HG02973 (cell line): ENCODE data around the gene FOXL3.

Experiments
- ATAC-seq: cut with Tn5 transposase; IDR thresholded peaks from one replicate; pipeline ENCODE4 v1.9.1; 2021; ENCODE audit warnings: moderate library complexity; ENCODE audit not compliant: unreplicated experiment

FOXL3 gene

DNA sequence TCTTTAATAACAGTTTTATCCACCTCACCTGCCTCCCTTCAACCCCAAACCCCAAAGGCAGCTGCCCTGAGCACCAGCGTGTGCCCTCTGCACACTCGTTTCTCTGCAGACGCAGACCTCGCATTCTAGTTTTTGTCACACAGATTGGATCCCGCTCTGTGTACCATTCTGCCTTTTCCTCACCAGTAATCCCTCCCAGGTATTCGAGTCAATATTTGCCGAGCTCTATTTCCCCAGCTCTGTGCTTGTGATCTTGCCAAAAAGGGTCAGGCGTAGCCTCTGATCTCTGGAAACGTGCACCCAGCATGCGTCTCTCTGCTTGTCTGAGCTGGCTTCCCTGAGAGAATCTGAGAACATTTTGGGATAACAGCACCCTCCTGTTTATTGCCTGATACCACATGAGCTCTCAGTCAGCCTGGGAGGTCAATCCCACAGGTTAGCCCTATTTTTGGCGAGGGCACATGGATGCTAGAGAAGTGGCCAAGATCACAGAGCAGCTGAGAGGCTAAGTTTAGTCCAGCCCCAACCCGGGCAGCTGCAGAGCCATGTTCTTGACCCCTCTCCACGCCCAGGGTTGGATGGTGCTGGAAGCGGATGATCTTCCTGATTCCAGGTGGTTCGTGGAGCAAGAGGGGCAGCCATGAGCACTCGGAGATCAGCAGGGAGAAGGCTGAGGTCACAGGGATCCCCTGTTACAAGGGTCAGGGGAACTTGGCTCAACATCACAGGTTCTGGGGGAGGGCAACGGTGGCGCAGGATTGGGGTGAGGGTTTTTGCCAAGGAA is 29.1 kb downstream of the FOXL3 start:
- ATAC-seq: no peak

DNA sequence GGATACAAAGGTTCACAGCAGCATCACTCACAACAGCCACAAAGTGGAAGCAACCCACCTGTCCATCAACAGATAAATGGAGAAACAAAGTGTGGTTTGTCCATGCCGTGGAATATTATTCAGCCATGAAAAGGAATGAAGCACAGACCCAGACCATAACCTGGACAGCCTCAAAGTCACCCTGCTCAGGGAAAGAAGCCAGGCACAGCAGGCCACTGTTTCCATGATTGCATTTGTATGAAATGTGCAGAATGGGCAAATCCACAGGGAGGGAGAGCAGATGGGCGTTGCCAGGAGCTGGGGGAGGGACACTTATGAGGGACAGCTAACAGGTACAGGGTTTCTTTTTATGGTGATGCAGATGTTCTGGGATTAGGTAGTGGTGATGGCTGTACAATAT is 30.3 kb downstream of the FOXL3 start:
- no peak for ATAC-seq

DNA sequence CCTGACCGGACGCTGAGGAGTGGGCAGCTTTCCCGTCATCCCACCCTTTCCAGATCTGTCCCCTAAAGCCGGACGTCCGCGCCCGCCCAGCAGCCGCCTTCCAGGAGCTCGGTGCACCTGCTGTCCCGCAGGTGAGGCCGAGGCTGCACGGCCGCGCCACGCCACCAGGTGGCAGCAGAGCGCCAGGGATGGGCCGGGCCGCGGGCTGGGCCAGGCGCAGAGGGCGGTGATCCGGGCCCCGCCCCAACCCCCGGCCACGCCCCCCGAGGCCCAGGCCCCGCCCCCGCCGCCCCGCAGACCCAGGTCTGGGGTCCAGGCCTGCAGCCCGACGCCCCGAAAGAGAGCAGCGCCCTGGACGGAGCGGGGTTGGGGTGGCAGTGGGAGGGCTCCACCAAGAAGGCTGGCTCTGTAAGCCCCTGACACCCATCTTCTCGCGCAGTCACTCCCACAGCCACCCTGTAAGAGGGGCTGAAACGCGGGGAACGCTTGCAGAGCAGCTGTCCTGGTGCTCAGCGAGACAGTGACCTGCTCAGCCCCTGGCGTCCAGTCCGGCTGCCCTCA is 32.2 kb downstream of the FOXL3 start:
- ATAC-seq: peak; percentile 60

DNA sequence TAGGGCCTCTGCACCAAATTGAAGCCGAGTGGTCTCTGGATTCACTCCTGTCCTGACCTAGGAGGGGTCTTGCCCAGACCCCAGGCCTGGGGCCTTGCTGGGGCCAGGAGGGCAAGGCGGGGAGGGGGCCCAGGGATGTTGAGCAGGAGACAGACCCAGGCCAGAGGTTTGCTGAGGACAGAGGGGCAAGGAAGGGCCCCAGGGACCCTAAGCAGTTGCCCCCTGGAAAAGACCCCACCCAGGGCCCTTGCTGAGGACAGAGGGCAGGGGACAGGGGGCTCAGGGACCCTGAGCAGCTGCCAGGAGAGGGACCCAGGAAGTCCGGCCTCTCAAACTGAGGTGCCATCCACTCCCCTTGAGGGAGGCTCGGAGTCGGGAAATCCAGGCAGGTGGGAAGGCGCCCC is 32.7 kb downstream of the FOXL3 start:
- ATAC-seq: no peak

DNA sequence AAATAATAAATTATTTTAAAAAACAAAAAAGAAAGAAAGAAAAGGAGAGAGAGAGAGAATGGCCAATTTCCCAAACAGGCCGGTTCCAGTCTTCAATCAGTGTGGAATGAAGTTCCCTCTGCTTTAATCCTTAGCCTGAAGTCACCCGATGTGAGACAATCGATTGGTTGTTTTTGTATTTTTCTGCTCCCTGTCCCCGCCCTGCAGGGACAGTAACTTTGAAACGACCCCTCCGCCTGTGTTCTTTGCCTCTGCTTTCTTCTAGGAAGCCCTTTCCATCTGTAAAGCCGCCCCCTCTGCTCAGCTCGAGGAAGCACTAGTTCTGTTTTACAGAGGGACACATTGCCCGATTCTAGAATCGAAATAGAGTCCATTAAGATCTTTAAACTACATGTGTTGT is 33.4 kb downstream of the FOXL3 start:
- no peak for ATAC-seq

DNA sequence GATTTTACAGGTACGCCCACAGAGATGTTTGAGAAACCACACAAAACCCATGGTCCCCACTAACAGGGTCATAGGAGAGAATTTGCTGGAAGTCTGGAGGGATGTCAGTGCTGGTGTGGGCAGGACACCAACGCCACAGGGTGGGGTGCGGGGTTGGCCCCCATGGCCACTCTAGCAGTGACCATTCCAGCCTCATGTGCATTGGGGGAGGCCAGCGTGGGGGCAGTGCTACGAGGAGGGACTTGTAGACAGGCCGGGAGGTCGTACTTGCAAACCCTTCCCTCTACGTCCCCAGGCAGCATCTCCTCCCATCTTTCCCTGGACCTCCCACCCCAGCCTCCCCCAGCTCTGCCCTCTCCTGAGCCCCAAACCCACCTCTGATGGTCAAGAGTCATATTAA is 34.0 kb downstream of the FOXL3 start:
- ATAC-seq: no peak

DNA sequence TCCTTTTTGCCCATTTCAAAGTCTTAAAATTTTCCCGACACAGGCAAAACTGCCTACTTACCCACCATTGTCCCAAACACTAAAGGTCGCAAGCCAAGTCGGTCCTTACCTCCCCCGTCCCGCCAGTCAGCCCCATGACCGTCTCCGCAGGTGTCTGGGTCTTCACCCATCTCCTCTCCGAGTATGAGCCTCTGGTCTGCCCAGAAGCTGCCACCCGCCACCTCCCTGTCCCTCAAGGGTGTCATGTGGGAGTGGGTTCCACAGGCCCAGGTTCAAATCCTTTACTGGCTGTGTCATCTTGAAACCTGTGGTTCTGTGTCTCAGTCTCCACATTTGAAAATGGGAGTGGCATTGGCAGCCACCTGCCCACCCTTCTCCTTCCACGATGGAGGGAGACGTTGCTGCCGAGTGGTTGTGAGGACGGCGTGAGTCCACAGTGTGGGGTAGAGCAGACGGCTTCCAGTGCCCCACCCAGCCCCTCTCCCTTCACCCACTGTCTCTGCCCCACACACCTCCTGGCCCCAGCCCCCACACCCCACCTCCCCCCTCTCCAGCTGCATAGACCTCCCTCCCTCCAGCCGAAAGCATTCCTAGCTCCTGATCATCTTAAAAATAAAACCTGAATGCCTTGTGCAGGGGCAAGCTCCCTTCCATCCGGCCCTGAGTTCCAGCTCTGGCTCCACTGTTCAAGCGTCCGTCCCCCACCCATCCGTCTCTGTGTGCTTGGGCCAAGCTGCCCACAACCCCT is 35.3 kb downstream of the FOXL3 start:
- ATAC-seq: no peak

DNA sequence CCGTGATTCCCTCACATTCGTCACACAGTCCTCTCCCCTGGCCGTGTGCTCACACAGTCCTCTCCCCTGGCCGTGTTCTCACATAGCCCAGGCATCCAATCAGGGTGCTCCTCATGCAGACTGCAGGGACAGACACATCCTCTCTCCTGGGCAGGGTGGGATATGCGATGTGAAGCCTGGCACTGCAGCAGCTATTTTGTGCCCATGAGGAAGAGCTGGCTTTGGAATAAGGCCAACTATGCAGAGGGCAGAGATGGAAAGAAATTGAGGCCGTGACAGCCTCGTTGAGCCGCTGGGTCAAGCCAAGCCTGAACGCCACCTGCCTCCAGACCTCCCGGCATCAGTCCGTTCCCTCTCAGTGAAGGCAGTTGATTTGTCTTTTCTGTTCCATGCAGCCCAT is 35.8 kb downstream of the FOXL3 start:
- ATAC-seq: no peak

DNA sequence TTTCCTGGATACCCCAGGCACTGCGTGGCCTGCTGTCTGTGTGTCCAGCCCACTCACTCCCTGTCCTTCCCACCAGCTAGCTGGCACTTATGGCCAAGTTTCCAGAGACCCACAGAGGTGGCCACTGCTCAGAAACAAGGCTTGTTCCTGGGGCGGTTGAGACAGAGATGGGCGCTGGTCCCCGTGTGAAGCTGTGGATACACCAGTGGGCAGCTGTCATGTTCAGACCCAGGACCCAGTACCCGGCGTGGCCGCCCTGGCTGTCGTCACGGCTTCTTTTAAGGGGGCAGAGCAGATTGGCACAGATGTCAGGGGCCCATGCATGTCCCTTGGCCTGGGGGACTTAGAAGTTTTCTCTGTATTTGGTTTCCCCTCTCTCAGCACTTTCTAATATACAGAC is 36.3 kb downstream of the FOXL3 start:
- no peak for ATAC-seq

DNA sequence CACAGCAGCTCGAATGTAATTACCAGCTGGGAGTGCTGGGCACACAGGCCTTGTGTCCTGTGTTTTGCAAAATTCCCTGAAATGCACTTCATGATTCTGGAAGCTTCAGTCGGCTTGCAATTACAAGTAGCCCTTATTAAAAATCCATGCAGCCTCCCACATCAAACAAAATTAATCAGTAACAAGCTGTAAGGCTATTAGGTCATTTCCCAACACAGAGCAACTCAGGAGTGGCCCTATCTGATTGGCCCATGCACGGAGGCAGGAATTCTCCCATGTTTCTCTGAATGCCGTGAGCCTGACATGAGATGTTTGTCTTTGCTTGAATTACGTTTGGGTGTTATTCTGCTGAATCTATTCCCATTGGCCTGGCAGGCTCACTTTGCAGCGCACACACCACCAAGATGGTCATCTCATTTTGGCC is 36.9 kb downstream of the FOXL3 start:
- no peak for ATAC-seq

DNA sequence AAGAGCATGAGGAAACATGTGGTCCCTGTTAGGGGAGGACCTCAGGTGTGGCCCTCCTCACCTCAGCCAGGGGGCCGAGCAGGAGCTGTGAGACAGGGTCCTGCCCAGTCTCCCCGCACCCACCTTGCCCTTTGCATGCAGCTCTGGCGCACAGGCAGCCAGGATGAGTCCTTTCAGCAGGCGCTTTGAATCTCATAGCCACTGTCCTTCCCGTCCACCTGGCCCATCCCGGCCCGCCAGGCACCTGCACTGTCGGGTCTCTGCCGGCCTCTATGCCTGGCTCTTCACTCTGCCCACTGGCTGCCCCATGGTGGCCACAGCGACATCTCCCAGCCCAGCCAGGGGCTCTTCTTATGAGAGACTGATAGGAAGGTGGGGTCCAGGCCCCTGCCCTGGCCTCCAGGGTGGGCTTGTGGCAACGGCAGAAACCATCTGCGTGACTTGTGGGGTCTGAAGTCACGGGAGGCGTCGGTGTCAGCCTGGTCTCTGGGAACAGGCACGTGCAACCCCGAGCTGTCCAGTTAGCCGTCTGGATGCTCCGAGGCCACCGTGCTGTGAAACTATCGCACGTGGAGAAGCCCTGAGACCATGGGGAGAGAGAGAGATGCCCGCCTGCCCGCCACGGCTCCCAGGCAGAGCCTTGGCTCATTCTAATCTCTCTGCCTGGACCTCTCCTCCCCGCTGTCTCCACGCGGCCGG is 37.4 kb downstream of the FOXL3 start:
- no peak for ATAC-seq

DNA sequence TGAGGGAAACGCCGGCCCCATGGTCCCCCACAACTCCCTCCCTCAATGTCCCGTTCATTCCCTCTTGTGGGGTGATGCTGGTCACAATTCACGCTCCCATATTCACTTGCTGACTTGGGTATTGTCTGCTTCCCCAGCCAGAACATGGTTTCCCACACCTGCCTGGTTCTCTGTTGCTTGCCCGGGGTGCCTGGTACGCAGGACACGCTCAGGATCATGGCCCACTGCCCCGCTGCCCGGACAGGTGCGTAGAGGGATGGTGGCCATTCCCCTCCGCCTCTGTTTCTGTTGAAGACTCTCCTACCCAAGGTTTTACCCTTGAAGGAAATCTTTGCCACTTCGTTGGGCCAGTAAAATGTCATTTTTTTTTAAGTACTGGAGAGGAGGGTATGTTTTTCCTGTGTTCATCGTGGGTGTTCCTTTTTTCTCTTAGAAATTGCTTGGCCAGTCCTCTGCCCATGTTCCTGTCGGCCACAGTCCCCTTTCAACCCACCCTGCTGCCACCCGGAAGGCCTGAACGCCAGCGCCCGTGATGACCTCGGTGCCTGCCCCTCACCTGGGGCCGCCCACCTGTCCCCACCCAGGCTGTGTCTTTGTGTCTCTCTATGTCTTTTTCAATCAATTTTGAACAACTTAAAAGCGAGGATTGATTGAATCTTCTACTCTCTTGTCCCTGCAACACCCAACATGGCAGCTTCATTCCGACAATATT is 38.2 kb downstream of the FOXL3 start:
- ATAC-seq: no peak

DNA sequence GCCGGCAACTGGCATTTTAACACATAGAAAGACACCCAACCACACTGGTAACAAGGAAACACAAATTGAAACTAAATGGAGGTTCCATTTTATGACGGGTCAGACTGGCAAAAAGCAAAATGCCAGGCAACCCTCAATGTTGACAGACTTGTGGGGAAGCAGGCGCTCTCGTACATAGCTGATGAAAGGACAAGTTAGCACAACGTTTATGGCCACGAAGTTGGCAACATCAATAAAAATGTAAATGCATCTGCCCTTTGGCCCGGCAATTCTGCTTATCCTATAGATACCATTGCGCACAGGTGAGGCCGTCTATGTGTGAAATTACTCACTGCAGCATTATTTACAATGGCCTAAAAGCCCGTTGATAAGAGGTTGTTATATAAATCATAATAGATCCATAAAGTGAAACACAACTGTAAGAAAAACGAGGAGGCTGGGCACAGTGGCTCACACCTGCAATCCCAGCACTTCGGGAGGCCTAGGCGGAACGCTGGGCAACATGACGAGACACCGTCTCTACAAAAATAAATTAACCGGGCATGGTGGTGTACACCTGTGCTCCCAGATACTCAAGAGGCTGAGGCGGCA is 39.8 kb downstream of the FOXL3 start:
- ATAC-seq: no peak

DNA sequence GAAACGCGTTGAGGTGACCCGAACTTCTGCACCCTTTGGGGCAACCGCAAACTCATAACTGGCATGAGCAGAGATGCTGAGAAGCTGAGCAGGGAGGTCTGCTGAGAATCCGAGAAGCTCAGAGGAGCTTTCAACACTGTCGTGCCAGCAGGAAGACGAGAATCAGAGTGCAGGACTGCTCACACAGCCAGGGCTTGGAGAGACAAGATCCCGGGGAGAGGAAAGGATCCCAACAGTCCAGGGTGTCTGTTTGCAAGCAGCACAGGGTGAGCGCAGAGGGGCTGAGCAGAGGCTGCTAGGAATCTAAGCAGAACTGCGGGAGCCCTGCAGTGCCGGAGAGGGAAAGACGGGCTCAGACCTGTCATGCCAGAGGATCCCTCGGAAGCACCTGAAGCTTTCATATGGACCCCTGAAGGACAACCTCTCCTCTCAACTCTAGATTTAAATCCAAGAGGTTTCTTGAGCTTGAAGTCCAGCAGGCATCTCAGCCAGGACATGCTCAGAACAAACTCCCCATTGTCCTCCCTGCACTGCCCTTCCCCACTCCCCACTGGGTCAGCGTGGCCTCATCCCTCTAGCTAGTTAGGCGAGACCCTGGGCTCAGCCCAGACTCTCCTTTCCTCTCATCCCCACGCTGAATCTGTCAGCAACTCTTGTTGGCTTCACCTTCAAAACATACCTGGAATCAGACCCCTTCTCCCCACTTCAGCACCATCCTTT is 40.7 kb downstream of the FOXL3 start:
- no peak for ATAC-seq

DNA sequence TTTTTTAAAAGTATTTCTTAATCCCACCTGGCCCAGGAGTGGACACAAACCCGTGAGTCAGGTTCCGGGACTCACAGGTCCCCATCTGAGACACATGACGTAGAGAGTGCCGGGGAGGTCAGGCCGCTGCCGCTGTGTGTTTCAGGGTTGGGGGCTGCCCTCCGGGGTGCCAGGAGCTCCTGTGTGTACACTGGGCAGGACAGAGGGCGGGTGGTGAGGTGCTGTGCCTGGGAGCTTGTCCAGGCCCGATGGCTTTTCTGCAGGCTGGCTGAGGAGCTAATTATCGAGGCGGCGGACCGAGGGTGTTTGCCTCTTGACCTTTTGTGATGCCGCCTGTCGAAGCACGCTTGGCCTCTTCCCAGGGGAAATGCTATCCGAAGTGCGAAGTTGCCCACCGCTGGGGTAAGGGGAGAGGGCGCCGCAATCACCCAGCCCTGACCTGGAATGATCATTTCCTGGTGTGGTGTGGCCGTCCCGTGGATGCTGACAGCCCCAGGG is 42.1 kb downstream of the FOXL3 start:
- ATAC-seq: no peak

DNA sequence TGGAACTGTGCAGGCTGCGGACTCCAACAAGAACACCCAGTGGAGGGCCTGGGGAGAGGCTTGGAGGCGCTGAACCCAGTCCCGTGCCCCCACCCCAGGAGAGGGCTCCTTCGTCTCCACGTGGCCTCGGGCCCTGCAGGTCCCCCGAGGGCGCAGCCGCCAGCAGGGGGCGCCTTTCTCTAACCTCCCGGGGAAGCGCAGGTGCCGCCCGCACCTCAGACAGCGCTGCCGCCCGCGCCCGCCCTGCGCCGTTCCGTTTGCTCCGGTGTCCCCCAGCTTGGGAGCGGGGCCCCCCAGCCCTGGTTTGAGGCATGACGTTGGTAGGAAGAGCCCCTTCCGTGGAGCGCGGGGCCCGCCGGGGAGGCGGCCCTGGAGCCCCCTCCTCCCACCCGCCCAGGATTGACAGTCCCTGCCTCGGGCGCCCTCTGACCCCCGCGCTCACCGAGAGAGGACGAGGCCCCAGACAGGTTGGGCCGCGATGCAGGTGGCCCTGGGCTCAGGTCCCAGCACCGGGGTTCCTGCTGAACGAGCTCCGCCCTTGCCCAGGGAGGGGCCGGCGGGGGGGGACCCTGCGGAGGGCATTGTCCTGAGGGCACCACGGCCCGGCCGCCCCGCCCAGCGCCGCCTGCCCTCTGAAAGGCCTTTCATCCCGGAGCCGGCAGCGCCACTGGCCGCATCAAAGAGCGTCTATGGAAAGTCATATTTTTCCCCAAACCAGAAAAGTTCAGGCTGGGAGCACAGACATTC is 42.8 kb downstream of the FOXL3 start:
- no peak for ATAC-seq

DNA sequence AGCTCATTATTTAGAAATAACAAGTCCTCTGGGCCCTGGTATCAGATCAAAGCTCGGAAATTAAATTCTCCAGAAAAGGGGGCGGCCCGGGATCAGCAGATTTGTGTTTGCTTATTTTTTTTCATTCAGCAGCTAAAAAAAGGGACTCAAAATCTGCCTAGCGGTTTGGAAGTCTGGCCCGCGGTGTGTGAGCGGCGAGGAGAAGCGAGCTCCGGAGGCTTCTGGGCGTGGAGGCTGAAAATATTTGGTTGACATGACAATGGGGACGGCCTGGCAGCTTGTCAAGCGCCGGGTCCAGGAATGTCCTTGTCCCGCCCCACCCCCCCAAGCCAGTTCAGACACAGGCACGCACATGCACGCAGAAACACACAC is 43.4 kb downstream of the FOXL3 start:
- no peak for ATAC-seq

DNA sequence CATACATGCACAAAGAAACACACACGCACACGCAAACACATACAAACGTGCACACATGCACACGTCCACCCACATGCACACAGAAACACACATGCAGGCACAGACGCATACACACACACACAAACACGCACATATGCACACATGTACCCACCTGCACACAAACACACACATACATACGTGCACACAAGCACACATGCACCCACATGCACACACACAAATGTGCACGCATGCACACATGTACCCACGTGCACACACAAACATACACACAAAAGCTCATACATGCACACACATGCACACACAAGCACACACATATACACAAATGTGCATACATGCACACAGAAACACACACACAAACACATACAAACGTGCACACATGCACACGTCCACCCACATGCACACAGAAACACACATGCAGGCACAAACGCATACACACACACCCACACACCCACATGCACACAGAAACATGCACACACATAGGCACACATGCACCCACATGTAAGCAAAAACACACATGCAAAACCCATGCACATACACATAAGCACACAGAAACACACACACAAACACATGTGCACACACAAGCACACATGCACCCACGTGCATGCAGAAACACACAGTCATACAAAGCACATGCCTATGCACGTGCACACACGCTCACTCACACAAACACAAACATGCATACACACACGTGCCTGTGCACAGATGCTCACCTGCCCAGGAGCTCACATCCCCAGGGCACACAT is 44.8 kb downstream of the FOXL3 start:
- ATAC-seq: no peak
